Measurements from ENCODE around the gene ABR.

Gene ABR

GRCh38 chr17:969811-970355 lies 209.9 kb downstream of the ABR start:
- no peak overlapping the region for H3K27ac ChIP-seq
- H3K4me1 ChIP-seq (ENCODE audit: low read depth, poor library complexity, severe bottlenecking) = no peaks in the 10 kb centered on the region
- no peak for TF ChIP-seq CTCF (conservative IDR thresholded peaks at IDR 0.05; ENCODE audit: low read depth, low read length)
- H3K9ac ChIP-seq = no peak overlapping the region
- H3K4me2 ChIP-seq = no peak overlapping the region
- no peaks in the 10 kb centered on the region for H3K79me2 ChIP-seq (ENCODE audit: insufficient read depth, low read depth)
- no peaks in the 10 kb centered on the region for H3K36me3 ChIP-seq (ENCODE audit: insufficient read depth)
- H4K20me1 ChIP-seq (ENCODE audit: insufficient read depth) = no peaks in the 10 kb centered on the region
- H3K27me3 ChIP-seq (ENCODE audit: insufficient read depth, low read depth) = peaks cover 16% of the 10 kb centered on the region; the same call in 1 of the 2 replicates
- no peak overlapping the region for H3K4me3 ChIP-seq (IDR thresholded peaks at IDR 0.05; ENCODE audit: insufficient read depth, low read depth, low read length)
- H2AFZ ChIP-seq (ENCODE audit: low read depth) = no peak overlapping the region

- H3K79me2 ChIP-seq (ENCODE audit: insufficient read depth, low read depth) = no peaks in the 10 kb centered on the region
- no peaks in the 10 kb centered on the region for H3K4me1 ChIP-seq (ENCODE audit: low read depth, poor library complexity, severe bottlenecking)
- H3K36me3 ChIP-seq (ENCODE audit: insufficient read depth) = no peaks in the 10 kb centered on the region
- H4K20me1 ChIP-seq (ENCODE audit: insufficient read depth) = no peaks in the 10 kb centered on the region
- H3K4me2 ChIP-seq = no peak overlapping the region
- no peak overlapping the region for H3K4me3 ChIP-seq (IDR thresholded peaks at IDR 0.05; ENCODE audit: insufficient read depth, low read depth, low read length)
- peaks cover 24% of the 10 kb centered on the region; the same call in 1 of the 2 replicates for H3K27me3 ChIP-seq (ENCODE audit: insufficient read depth, low read depth)
- H3K27ac ChIP-seq = no peak overlapping the region
- H2AFZ ChIP-seq (ENCODE audit: low read depth) = no peak overlapping the region
- no peak overlapping the region for H3K9ac ChIP-seq
- no peak for TF ChIP-seq CTCF (conservative IDR thresholded peaks at IDR 0.05; ENCODE audit: low read depth, low read length)
These were observed 210.7 kb downstream of the ABR start for GRCh38 chr17:968812-969730.

GRCh38 chr17:967122-967521 lies 212.7 kb downstream of the ABR start:
- Histone ChIP-seq H3K4me1 (ENCODE audit: low read depth, poor library complexity, severe bottlenecking) (no peaks in the 10 kb centered on the region), H3K4me2 (no peak overlapping the region), H3K36me3 (ENCODE audit: insufficient read depth) (no peaks in the 10 kb centered on the region), H2AFZ (ENCODE audit: low read depth) (no peak overlapping the region), H3K79me2 (ENCODE audit: insufficient read depth, low read depth) (no peaks in the 10 kb centered on the region), H3K27ac (no peak overlapping the region), H3K4me3 (IDR thresholded peaks at IDR 0.05; ENCODE audit: insufficient read depth, low read depth, low read length) (no peak overlapping the region), H4K20me1 (ENCODE audit: insufficient read depth) (no peaks in the 10 kb centered on the region), H3K27me3 (ENCODE audit: insufficient read depth, low read depth) (peaks cover 21% of the 10 kb centered on the region; the same call in 1 of the 2 replicates), H3K9ac (no peak overlapping the region)
- TF ChIP-seq CTCF (conservative IDR thresholded peaks at IDR 0.05; ENCODE audit: low read depth, low read length) = no peak

- H3K9ac ChIP-seq = no peak overlapping the region
- TF ChIP-seq CTCF (conservative IDR thresholded peaks at IDR 0.05; ENCODE audit: low read depth, low read length) = no peak
- H3K4me2 ChIP-seq = no peak overlapping the region
- H3K4me3 ChIP-seq (IDR thresholded peaks at IDR 0.05; ENCODE audit: insufficient read depth, low read depth, low read length) = no peak overlapping the region
- H4K20me1 ChIP-seq (ENCODE audit: insufficient read depth) = no peaks in the 10 kb centered on the region
- no peaks in the 10 kb centered on the region for H3K79me2 ChIP-seq (ENCODE audit: insufficient read depth, low read depth)
- peaks cover 24% of the 10 kb centered on the region; the same call in 1 of the 2 replicates for H3K27me3 ChIP-seq (ENCODE audit: insufficient read depth, low read depth)
- no peak overlapping the region for H3K27ac ChIP-seq
- H2AFZ ChIP-seq (ENCODE audit: low read depth) = no peak overlapping the region
- no peaks in the 10 kb centered on the region for H3K36me3 ChIP-seq (ENCODE audit: insufficient read depth)
- H3K4me1 ChIP-seq (ENCODE audit: low read depth, poor library complexity, severe bottlenecking) = no peaks in the 10 kb centered on the region
These were observed 214.3 kb downstream of the ABR start for GRCh38 chr17:965311-965989.
